HepG2 (cell line): ENCODE measurements around the gene DENND2A. TPM values are rescaled to one million over a fixed set of nuclear protein-coding genes. Genes with fewer than 3 reads are reported as not detected.

Experiments
- ATAC-seq: fragments of 200-7000 bp; cut with Tn5 transposase; 3 replicates; pipeline ENCODE4 v1.9.1; 2020; ENCODE audit warnings: mild to moderate bottlenecking, moderate library complexity
- BruUV-seq: library from RNA; stranded (reverse); fragments of 400-500 nt; replicated peaks from 2 replicates; lab custom pipeline; 2021; lab: Mats Ljungman, UMichigan
- CTCF ChIA-PET: fragments of 300-600 bp; formaldehyde crosslinking; extraction: SDS; loops from one replicate; lab custom pipeline; 2021; ENCODE audit warnings: low total read pairs, inconsistent platforms, low intra/inter-chr PET ratio; lab: Yijun Ruan, JAX
- POLR2A ChIA-PET: fragments of 350-600 bp; sonication (Branson Sonifier 250); formaldehyde crosslinking; loops from one replicate; lab custom pipeline; 2020; ENCODE audit warnings: antibody characterized with exemption, inconsistent platforms; lab: Yijun Ruan, JAX
- DNase-seq: peaks from one replicate; pipeline ENCODE4 v3.0.0-alpha.2; 2015; ENCODE audit warnings: low spot score
- FAIRE-seq: peaks from 3 replicates; lab custom pipeline; 2011; peaks lifted over from hg19 to GRCh38; lab: Jason Lieb, UNC
- H2AFZ ChIP-seq: one replicate; pipeline ENCODE4 v1.6.1; 2011; ENCODE audit warnings: low read length, inconsistent platforms
- H3K27ac ChIP-seq: fragments of 300-600 bp; 3 replicates; pipeline ENCODE4 v1.8.0; 2011; ENCODE audit warnings: mixed run types, mild to moderate bottlenecking, mixed read lengths, low read length, inconsistent platforms; ENCODE audit not compliant: insufficient read depth; ENCODE audit errors: extremely low read length
- H3K27me3 ChIP-seq, 2 experiments: fragments of 200-600 bp in 1 of 2; 2 replicates in 1 of 2; 3 replicates in 1 of 2; pipeline versions ENCODE4 v1.6.0 to v1.8.0; 2011; ENCODE audit warnings: low read length in 2 of 2, mild to moderate bottlenecking in 2 of 2, moderate library complexity in 2 of 2, inconsistent platforms in 1 of 2; ENCODE audit not compliant: insufficient read depth in 2 of 2, control insufficient read depth in 1 of 2
- H3K36me3 ChIP-seq, 2 experiments: fragments of 200-600 bp in 1 of 2; replicated peaks in 1 of 2; 2 replicates in 1 of 2; 3 replicates in 1 of 2; pipeline versions ENCODE4 v1.5.1 to v1.8.0; 2011; ENCODE audit warnings: low read length in 2 of 2, inconsistent platforms in 1 of 2; ENCODE audit not compliant: insufficient read depth in 2 of 2, control insufficient read depth in 1 of 2
- H3K4me1 ChIP-seq: 2 replicates; pipeline ENCODE4 v1.5.1; 2012; ENCODE audit warnings: low read length, inconsistent platforms; ENCODE audit not compliant: insufficient read depth
- H3K4me2 ChIP-seq: 2 replicates; pipeline ENCODE4 v1.6.0; 2011; ENCODE audit warnings: low read depth, low read length, inconsistent platforms
- H3K4me3 ChIP-seq, 3 experiments: fragments of 200-600 bp in 1 of 3; sonication (generic), shearing (Covaris generic) in 1 of 3; replicated peaks in 1 of 3; 2 replicates each; pipeline ENCODE4 v1.5.1; 2011 to 2016; ENCODE audit warnings: low read length in 3 of 3, inconsistent platforms in 2 of 3, low read depth in 2 of 3, mild to moderate bottlenecking in 2 of 3, control low read depth in 1 of 3, mixed read lengths in 1 of 3; ENCODE audit not compliant: insufficient read depth in 1 of 3
- H3K79me2 ChIP-seq: one replicate; pipeline ENCODE4 v1.6.1; 2011; ENCODE audit warnings: low read length, inconsistent platforms; ENCODE audit not compliant: insufficient read depth
- H3K9ac ChIP-seq: 2 replicates; pipeline ENCODE4 v1.6.0; 2011; ENCODE audit warnings: mild to moderate bottlenecking, low read depth, low read length, inconsistent platforms; ENCODE audit not compliant: insufficient read depth
- H3K9me3 ChIP-seq: 2 replicates; pipeline ENCODE4 v1.5.1; 2012; ENCODE audit warnings: mild to moderate bottlenecking, low read length
- H4K20me1 ChIP-seq: 2 replicates; pipeline ENCODE4 v1.6.0; 2011; ENCODE audit warnings: inconsistent platforms, mild to moderate bottlenecking, low read length, moderate library complexity; ENCODE audit not compliant: insufficient read depth
- ZKSCAN8 ChIP-seq: IDR thresholded peaks from 2 replicates; pipeline ENCODE4 v1.6.1; 2016; ENCODE audit warnings: borderline replicate concordance, missing genetic modification reagents, missing compliant biosample characterization
- ZNF24 ChIP-seq: fragments of 450-650 bp; IDR thresholded peaks from 2 replicates; pipeline ENCODE4 v1.6.1; 2017; ENCODE audit warnings: antibody characterized with exemption, mild to moderate bottlenecking
- ZNF792 ChIP-seq: IDR thresholded peaks from 2 replicates; pipeline ENCODE4 v1.6.1; 2016
- ZSCAN22 ChIP-seq: sonication (generic); formaldehyde crosslinking; IDR thresholded peaks from 2 replicates; pipeline ENCODE4 v1.4.0; 2020; ENCODE audit warnings: mild to moderate bottlenecking, missing genetic modification reagents
- WGBS: methylation state at CpG from one replicate; pipeline ENCODE4 v1.1.6; 2017; ENCODE audit warnings: low lambda C conversion rate; 5-methylcytosine and 5-hydroxymethylcytosine counted together
- in situ Hi-C: cut with HindIII; loops from 2 replicates; pipeline ENCODE4 v1.10.0; 2017; ENCODE audit warnings: low pct_unique_long_range_greater_than_20kb; ENCODE audit not compliant: extremely low pct_ligation_motif_present
- intact Hi-C: fragments of 100-400 bp; cut with micrococcal nuclease; formaldehyde crosslinking; loops from one replicate; pipeline ENCODE4 v1.10.0; 2022; ENCODE audit not compliant: unreplicated experiment
- polyA plus RNA-seq, 8 experiments: library from polyadenylated mRNA; depleted of rRNA in 3 of 8; stranded (reverse) in 7 of 8; unstranded in 1 of 8; fragments of >200 nt; fragmentation: Illumina TruSeq in 4 of 8; extraction: Trizol in 4 of 8; gene quantifications; 2 replicates each; pipeline versions ENCODE4 v1.2.1 to v1.2.3, GENCODE V29; 2011 to 2016; ENCODE audit warnings: low read depth in 4 of 8, missing spikeins in 1 of 8, mixed read lengths in 1 of 8; ENCODE audit not compliant: insufficient read depth in 1 of 8
- total RNA-seq, 5 experiments: library from RNA; depleted of rRNA; stranded (reverse); fragments of >200 nt; fragmentation: Illumina TruSeq; extraction: Trizol; gene quantifications; 2 replicates each; pipeline ENCODE4 v1.2.3, GENCODE V29; 2016; ENCODE audit warnings: low read depth in 1 of 5
- TF ChIP-seq, protein P1 (sequence below): IDR thresholded peaks from 2 replicates; pipeline ENCODE4 v1.6.1; 2018; ENCODE audit warnings: missing genetic modification reagents, mild to moderate bottlenecking, missing compliant biosample characterization
- TF ChIP-seq, protein P2 (sequence below): sonication (generic); formaldehyde crosslinking; IDR thresholded peaks from 2 replicates; pipeline ENCODE4 v1.4.0; 2020; ENCODE audit warnings: mild to moderate bottlenecking, low read depth, missing genetic modification reagents

The DENND2A gene
- total and polyA plus RNA-seq, 2 of the 13 experiments (the other 11 are each of a cell fraction or from before 2014, with no cell fraction given): not detected

DNA sequence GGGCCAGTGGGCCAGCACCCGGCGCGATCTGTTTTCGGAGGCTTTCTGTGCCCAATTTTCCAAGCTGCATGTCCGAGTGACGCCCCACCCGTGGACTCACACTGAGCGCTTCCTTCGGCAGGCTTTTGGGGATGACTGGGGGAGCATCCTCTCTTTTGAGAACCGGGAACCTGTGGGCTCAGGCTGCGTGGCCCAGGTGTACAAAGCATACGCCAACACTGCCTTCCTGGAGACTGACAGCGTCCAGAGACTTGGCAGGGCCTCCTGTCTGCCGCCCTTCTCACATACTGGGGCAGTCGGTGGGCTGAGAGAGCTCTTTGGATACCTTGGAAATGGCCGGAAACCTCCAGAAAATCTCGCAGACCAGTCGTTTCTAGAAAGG is 33.2 kb upstream of the DENND2A start:
- POLR2A ChIA-PET: interaction anchor here (1.4 kb wide), 1 partner anchor 330 kb away, joined by 5 read pairs; no protein-coding TSS in a partner anchor
- intact Hi-C loops: no loop called here
- no peak overlapping the region for H2AFZ ChIP-seq

More for the DNA sequence above, 33.2 kb upstream of the DENND2A start:
- WGBS: 91% methylated on average over 18 of the region's 18 CpGs
- no peak for ATAC-seq
- no peak for TF ChIP-seq ZKSCAN8 (CRISPR knock-in tag)
- no peak for TF ChIP-seq ZNF24
- TF ChIP-seq, protein P1, sequence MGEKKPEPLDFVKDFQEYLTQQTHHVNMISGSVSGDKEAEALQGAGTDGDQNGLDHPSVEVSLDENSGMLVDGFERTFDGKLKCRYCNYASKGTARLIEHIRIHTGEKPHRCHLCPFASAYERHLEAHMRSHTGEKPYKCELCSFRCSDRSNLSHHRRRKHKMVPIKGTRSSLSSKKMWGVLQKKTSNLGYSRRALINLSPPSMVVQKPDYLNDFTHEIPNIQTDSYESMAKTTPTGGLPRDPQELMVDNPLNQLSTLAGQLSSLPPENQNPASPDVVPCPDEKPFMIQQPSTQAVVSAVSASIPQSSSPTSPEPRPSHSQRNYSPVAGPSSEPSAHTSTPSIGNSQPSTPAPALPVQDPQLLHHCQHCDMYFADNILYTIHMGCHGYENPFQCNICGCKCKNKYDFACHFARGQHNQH (CRISPR knock-in tag): no peak
- no peak for TF ChIP-seq ZNF792
- no peak for TF ChIP-seq ZSCAN22 (CRISPR knock-in tag)
- TF ChIP-seq, protein P2, sequence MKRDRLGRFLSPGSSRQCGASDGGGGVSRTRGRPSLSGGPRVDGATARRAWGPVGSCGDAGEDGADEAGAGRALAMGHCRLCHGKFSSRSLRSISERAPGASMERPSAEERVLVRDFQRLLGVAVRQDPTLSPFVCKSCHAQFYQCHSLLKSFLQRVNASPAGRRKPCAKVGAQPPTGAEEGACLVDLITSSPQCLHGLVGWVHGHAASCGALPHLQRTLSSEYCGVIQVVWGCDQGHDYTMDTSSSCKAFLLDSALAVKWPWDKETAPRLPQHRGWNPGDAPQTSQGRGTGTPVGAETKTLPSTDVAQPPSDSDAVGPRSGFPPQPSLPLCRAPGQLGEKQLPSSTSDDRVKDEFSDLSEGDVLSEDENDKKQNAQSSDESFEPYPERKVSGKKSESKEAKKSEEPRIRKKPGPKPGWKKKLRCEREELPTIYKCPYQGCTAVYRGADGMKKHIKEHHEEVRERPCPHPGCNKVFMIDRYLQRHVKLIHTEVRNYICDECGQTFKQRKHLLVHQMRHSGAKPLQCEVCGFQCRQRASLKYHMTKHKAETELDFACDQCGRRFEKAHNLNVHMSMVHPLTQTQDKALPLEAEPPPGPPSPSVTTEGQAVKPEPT (CRISPR knock-in tag): no peak
- TF ChIP-seq, all 625 proteins: peak for 0
- Histone ChIP-seq H4K20me1 (no peaks in the 10 kb centered on the region), H3K9ac (no peak overlapping the region), H3K4me2 (peak overlapping the region; percentile 83), H3K4me1 (peaks cover 16% of the 10 kb centered on the region), H3K4me3 (peak overlapping the region in 1 of 3 experiments; percentile 78; a peak in 1 of 6 replicates), H3K27ac (no peak overlapping the region), H3K27me3 (no peaks in the 10 kb centered on the region), H3K79me2 (no peaks in the 10 kb centered on the region), H3K9me3 (no peaks in the 10 kb centered on the region), H3K36me3 (no peaks in the 10 kb centered on the region; a peak in 1 of 5 replicates)
- BruUV-seq: TSS peak; percentile 66
- FAIRE-seq (no peak), DNase-seq (no peak)
- in situ Hi-C loops: no loop called here
- CTCF ChIA-PET: no interaction called here
